ENCODE measurements around the gene LIPT2.
A peak's percentile ranks its signal among the peaks of the same experiment; 100 is the strongest.
"Not testable (repeated sequence)": the region's sequence is repeated elsewhere in the genome, so short reads cannot be mapped to it uniquely, and the experiment has no call there.

Gene LIPT2

DNA sequence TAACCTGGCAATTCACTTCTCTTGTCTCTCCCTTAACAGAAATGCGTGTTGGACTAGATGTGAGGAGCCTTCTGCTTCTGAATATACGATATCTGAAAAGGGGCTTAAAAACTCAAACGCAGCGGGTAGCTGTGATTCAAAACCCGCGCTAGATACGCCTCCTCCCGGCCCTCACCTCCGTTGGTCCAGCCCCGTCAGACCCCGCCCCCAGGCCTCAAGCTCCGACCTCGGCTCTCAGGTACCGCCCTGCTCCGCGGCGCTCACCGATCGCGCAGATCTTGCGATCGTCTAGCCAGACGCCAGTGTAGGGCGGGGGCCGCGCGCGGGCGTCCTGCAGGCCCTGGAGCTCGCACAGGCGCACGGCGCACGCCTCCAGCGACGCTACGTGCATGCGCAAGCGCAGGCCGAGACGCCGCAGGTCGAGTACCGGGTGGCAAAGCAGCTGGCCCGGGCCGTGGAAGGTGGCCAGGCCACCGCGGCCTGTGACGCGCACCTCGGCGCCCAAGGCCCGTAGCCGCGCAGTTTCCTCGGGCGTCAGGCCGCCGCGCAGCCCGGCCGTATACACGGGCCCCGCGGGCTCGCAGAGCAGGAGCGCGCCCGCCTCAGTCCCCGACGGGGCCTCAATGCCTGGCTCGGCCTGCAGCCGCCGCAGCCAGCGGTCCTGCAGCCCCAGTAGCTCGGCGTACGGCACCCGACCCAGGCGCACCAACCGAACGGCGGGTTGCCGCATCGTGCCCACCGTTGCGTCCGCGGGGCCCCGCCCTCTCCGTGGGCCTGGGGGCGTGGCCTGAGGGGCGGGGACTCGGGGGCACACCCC, at the start of gene LIPT2:
Gene LIPT2, minus strand, starts transcription at position 751 of the 817 bp plus-strand sequence. Its CDS starts 21 bp downstream, at position 730.
- H3K4me3 Mint-ChIP-seq = peak within 1 kb of the TSS; percentile 85
- H3K27ac Mint-ChIP-seq = peak within 1 kb of the TSS; percentile 94
- TF ChIP-seq, protein P1, sequence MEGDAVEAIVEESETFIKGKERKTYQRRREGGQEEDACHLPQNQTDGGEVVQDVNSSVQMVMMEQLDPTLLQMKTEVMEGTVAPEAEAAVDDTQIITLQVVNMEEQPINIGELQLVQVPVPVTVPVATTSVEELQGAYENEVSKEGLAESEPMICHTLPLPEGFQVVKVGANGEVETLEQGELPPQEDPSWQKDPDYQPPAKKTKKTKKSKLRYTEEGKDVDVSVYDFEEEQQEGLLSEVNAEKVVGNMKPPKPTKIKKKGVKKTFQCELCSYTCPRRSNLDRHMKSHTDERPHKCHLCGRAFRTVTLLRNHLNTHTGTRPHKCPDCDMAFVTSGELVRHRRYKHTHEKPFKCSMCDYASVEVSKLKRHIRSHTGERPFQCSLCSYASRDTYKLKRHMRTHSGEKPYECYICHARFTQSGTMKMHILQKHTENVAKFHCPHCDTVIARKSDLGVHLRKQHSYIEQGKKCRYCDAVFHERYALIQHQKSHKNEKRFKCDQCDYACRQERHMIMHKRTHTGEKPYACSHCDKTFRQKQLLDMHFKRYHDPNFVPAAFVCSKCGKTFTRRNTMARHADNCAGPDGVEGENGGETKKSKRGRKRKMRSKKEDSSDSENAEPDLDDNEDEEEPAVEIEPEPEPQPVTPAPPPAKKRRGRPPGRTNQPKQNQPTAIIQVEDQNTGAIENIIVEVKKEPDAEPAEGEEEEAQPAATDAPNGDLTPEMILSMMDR (IDR thresholded peaks at IDR 0.05) = no peak
- DNase-seq = peak; percentile 95
- H3K36me3 Mint-ChIP-seq (ENCODE audit: low read depth) = peaks cover 41% of the 10 kb centered on the region
- H3K27me3 Mint-ChIP-seq (ENCODE audit: low read depth, poor library complexity) = no peaks in the 10 kb centered on the region
- H3K4me1 Mint-ChIP-seq = peaks cover 21% of the 10 kb centered on the region
- H3K9me3 Mint-ChIP-seq = peaks cover 41% of the 10 kb centered on the region

DNA sequence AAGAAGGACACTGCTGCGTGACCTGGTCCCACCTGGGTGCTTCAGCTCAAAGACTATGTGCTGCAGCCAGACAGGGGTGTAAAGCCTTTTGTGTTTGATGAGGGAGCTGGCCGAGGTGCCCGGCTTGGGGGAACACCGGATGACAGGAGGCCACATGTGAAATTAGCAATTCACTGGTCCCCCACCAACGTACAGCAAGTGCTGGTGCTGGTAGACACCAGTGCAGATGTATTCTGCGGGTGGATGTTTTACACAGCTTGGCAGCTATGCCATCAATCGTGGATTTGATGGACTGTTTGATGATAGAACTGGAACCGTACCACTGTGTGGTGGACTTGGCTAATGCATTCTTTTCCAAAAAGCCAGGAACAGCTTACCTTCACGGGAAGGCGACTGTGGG, 47.9 kb upstream of the LIPT2 start:
- H3K36me3 Mint-ChIP-seq (ENCODE audit: low read depth) = peaks cover 7% of the 10 kb centered on the region
- H3K9me3 Mint-ChIP-seq = peaks cover 69% of the 10 kb centered on the region
- TF ChIP-seq, protein P1 (IDR thresholded peaks at IDR 0.05) = no peak
- H3K4me1 Mint-ChIP-seq = no peaks in the 10 kb centered on the region
- H3K27ac Mint-ChIP-seq = no peak overlapping the region
- no peak for DNase-seq
- H3K4me3 Mint-ChIP-seq = no peak overlapping the region
- peaks cover 2% of the 10 kb centered on the region for H3K27me3 Mint-ChIP-seq (ENCODE audit: low read depth, poor library complexity)

DNA sequence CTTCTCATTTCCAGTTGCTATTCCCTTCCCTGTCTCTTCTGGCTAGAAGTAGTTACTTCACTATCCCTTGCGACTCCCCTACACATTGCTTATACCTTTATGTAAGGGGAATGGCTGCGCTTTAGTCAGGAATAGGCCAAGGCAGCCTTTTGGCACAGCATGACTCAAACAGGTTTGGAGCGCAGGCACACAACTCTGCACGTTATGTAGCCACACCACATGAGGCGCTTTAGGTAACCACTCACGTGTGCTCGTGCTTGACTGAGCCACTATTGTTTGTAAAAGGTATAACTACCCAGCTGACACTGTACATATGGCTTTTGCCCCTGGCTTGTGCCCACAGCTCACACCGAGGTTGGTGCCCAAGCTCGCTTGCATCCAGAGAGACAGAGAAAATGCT, 46.7 kb upstream of the LIPT2 start:
- Mint-ChIP-seq H3K9me3 (peaks cover 69% of the 10 kb centered on the region), H3K27ac (no peak overlapping the region)
- no peak for DNase-seq

DNA sequence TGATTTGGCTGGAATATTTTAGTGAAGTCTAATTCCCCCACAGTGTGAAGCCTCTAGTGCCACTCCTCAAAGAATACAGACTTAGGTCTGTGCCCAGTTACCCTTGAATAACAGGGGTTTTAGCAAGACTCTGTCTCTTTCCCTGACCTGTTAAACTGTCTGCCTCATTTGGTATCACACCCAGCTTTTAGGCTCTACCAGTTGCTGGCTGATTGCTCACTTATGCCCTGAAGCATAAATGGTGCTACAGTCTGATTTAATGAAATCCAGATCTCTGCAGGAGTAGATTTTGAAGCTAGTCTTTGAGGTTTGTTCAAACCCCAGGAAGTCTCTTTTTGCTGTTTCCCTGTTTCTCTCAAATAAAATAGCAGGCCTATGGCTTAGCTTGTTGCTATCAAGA, 45.2 kb upstream of the LIPT2 start:
- H3K36me3 Mint-ChIP-seq (ENCODE audit: low read depth) = peaks cover 7% of the 10 kb centered on the region
- H3K4me1 Mint-ChIP-seq = peaks cover 10% of the 10 kb centered on the region
- H3K9me3 Mint-ChIP-seq = peaks cover 54% of the 10 kb centered on the region
- no peak for DNase-seq
- H3K27me3 Mint-ChIP-seq (ENCODE audit: low read depth, poor library complexity) = peaks cover 2% of the 10 kb centered on the region
- H3K4me3 Mint-ChIP-seq = no peak overlapping the region
- TF ChIP-seq, protein P1 (IDR thresholded peaks at IDR 0.05) = no peak
- no peak overlapping the region for H3K27ac Mint-ChIP-seq

More for the DNA sequence above, 46.7 kb upstream of the LIPT2 start:
- peaks cover 7% of the 10 kb centered on the region for H3K36me3 Mint-ChIP-seq (ENCODE audit: low read depth)
- no peaks in the 10 kb centered on the region for H3K4me1 Mint-ChIP-seq
- H3K27me3 Mint-ChIP-seq (ENCODE audit: low read depth, poor library complexity) = peaks cover 2% of the 10 kb centered on the region
- H3K4me3 Mint-ChIP-seq = no peak overlapping the region
- TF ChIP-seq, protein P1 (IDR thresholded peaks at IDR 0.05) = no peak

DNA sequence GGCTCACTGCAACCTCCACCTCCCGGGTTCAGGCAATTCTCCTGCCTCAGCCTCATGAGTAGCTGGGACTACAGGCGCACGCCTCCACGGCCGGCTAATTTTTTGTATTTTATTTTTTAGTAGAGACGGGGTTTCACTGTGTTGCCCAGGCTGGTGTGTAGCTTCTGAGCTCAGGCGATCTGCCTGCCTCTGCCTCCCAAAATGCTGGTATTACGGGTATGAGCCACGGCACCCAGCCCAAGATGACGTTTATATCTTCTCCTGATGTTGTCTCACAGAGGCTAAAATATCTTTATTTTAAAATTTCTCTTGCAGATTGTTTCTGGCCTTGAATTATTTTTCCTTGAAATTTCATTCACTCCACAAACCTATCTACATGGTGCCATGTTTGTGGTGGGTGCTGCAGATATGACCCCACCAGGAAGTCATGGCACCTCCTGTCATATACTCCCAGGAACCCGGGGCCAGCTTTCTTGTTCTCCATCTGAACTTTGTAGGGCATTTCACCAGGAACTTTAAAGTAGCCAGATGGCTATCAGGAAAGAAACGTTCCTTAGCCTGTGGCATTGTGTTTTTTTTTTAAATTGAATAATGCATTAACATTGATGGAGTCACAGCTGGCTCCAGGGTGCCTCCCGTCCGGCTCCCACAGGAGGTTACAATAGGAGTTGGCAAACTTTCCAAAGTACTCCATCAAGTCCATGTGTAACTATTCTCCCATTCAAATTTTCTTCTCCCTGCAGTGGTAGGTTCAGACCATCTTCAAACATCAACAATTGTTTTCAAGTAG, 42.0 kb upstream of the LIPT2 start:
- Mint-ChIP-seq H3K36me3 (ENCODE audit: low read depth) (peaks cover 7% of the 10 kb centered on the region), H3K4me1 (peaks cover 15% of the 10 kb centered on the region), H3K9me3 (peaks cover 33% of the 10 kb centered on the region), H3K4me3 (no peak overlapping the region), H3K27me3 (ENCODE audit: low read depth, poor library complexity) (peaks cover 2% of the 10 kb centered on the region), H3K27ac (no peak overlapping the region)
- TF ChIP-seq, protein P1 (IDR thresholded peaks at IDR 0.05) = no peak
- DNase-seq = no peak

DNA sequence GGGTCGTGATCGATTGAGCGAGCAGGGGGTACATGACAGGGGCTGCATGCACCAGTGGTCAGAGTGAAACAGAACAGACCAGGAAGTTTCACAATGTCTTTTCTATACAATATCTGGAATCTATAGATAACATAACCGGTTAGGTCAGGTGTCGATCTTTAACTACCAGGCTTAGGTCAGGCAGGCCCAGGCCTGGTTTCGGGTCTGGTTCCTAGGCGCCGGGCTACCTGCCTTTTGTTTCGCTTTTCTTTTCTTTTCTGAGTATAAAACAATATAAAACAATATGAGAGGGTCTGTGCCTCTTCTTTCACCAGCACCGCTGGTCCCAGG, 41.4 kb upstream of the LIPT2 start:
- not testable (repeated sequence) for H3K4me3 Mint-ChIP-seq, DNase-seq

More for the DNA sequence above, 41.4 kb upstream of the LIPT2 start:
- not testable (repeated sequence) for H3K36me3 Mint-ChIP-seq (ENCODE audit: low read depth); H3K27me3 Mint-ChIP-seq (ENCODE audit: low read depth, poor library complexity)
- peak overlapping the region; percentile 20 for H3K27ac Mint-ChIP-seq
- peaks cover 15% of the 10 kb centered on the region for H3K4me1 Mint-ChIP-seq
- H3K9me3 Mint-ChIP-seq = peaks cover 26% of the 10 kb centered on the region

Data from nephron progenitor cell (in vitro differentiated cells).